Cardiac fibroblast (primary cell): Measurements from ENCODE around the gene ZNF626.

Source experiments
- DNase-seq, 2 donors: peaks; one replicate each; pipeline versions ENCODE4 v3.0.0 to v3.0.0-alpha.2; 2010; ENCODE audit warnings: low read depth in 2 of 2
- H3K4me3 ChIP-seq, 2 donors: replicated peaks in 1 of 2; 1 replicate in 1 of 2; 2 replicates in 1 of 2; pipeline ENCODE4 v1.5.1; 2011; ENCODE audit warnings: low read depth in 2 of 2, low read length in 2 of 2, mild to moderate bottlenecking in 2 of 2, moderate library complexity in 1 of 2
- TF ChIP-seq, protein P1 (sequence below): IDR thresholded peaks from one replicate; pipeline ENCODE4 v1.5.1; 2011; ENCODE audit warnings: low read depth, mild to moderate bottlenecking, low read length, inconsistent platforms

The ZNF626 gene

DNA sequence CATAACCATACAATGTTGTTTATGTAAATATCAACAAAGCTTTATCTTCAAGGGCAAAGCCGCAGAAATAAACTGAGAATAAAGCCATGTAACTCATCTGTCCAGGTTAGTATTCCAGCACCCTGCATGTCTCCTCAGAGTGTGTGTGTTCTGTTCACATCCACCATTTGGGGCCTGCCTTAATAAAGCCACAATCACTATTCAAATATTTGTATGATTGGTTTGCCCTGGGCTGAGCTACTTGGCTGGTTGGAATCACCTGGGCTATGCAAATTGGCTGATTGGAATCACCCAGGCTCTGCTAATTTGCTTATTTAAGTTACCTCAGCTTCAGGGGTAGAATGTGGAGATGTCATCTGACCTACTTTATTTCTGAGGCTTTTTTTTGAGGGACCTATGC, 53.4 kb downstream of the ZNF626 start:
- no peak for DNase-seq
- no peak overlapping the region for H3K4me3 ChIP-seq
- TF ChIP-seq, protein P1, sequence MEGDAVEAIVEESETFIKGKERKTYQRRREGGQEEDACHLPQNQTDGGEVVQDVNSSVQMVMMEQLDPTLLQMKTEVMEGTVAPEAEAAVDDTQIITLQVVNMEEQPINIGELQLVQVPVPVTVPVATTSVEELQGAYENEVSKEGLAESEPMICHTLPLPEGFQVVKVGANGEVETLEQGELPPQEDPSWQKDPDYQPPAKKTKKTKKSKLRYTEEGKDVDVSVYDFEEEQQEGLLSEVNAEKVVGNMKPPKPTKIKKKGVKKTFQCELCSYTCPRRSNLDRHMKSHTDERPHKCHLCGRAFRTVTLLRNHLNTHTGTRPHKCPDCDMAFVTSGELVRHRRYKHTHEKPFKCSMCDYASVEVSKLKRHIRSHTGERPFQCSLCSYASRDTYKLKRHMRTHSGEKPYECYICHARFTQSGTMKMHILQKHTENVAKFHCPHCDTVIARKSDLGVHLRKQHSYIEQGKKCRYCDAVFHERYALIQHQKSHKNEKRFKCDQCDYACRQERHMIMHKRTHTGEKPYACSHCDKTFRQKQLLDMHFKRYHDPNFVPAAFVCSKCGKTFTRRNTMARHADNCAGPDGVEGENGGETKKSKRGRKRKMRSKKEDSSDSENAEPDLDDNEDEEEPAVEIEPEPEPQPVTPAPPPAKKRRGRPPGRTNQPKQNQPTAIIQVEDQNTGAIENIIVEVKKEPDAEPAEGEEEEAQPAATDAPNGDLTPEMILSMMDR = no peak
